Stimulated activated CD4-positive, alpha-beta T cell treated with anti-CD3 and anti-CD28 coated beads, Interleukin-15, amount 100 ng/mL, for 24 hours (primary cell): ENCODE measurements around the gene EIF2A.
"Not testable (repeated sequence)": the region's sequence is repeated elsewhere in the genome, so short reads cannot be mapped to it uniquely, and the experiment has no call there.

Experiments used
- DNase-seq: peaks from one replicate; pipeline ENCODE4 v3.0.0-alpha.2; 2020

The EIF2A gene

DNA sequence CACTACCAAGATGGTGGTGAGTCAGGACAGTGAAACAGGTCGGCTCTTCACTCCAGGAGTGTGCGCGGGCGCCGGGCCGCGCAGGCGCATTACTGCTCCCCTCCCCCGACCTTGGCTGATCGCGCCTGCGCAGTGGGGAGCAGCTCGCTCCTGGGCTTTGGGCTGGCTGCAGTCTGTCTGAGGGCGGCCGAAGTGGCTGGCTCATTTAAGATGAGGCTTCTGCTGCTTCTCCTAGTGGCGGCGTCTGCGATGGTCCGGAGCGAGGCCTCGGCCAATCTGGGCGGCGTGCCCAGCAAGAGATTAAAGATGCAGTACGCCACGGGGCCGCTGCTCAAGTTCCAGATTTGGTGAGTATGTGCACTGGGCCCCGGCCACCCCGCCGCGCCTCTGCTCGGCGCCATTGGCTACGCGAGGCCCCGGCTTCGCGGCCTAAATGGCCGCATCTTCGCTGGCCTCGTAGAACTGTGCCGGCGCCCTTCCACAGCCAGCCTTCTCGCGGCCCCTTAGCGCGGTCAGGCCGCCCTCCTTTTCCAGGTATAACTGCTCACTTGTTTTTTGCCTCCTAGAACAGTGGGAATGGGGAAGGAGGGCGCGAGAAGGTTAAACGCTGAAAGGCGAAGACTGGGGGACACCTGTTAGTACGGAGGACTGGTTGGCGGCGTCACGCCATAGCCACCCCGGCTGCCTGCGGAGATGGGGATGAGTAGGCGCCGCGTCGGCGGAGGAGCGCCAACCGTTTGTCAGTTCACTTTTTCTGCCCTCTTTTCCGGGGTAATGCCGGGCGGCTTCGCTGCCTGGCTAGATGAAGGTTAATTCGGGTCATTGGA, 56.8 kb downstream of the EIF2A start, which contains the start of gene SELENOT:
SELENOT (plus strand) TSS at position 169 of the 827 bp plus-strand sequence; CDS start at position 211, 42 bp downstream.
- DNase-seq = peak; percentile 92

DNA sequence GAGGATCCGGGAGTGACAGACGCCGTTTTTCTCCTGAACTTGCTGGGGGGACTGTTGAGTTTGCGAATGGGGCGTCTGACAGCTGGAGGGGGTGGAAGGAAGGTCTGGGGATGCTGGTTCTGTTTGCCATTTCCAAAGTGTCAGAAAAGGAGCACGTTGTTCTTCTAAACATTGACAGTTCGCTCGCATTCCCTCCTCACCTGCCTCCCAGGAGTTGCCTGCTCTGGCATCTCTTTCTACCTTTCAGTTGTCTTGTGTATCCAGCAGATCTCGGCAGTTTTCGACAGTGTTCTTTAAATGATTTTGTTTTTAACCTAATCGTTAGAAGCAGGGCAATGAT, 57.4 kb downstream of the EIF2A start:
- DNase-seq = no peak

DNA sequence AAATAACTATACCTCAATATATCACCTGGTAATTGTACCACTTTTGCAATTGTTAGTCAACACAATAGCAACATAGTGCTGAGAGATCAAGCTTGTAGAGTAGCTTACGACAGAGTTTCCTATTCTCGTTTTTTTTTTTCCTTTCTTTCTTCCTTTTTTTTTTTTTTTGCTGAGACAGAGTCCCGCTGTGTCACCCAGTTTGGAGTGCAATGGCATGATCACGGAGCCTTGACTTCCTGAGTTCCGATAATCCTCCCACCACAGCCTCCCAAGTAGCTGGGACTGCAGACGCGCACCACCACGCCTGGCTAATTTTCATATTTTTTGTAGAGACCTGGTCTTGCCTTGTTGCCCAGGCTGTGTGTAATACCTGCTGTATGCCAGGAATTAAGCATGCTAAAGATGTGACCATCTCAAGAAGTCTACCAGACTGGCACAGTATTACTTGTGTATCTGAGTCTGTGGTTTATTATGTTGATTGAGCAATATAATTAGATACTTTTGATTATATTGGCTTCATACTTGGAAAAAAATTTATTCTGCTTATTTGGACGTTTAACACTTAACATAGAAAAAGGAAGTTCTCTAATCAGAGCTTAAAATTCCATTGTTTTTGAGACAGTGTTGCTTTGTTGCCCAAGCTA, 59.5 kb downstream of the EIF2A start:
- DNase-seq = peak; percentile 19

DNA sequence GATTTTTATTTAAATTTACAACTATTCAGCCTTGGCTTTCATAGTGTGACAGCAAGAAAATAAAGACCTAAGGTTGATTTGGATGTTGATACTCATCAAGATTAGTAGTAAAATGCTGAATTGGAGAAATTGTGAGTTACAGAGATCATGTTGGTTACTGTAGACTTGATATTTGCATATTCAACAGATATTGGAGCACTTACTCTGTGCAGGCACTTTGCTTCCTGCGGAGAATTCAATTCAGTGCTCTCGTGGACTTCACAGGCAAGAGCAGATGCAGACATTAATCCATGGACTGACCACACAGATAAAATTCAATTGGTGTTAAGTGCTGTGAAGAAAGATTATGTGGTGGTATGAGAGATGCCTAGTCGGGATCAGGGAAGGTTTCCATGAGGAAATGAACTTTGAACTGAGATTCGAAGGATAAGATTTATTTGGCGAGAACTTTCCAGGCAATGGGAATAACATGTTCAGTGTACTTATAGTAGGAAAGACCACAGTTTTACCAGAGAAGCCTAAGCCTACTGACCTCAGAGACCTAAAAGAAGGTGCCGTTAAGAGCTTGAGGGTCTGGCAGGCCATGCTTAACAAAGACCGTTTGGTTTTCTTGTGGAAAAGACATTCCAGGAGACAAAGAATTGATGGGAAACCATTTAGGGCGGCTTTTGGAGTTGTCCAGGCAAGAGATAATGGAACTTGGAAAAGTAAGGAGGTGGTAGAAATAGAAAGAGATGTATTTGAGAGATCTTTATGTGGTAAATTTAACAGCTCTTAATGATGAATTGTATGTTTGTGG, 60.9 kb downstream of the EIF2A start:
- DNase-seq = no peak

DNA sequence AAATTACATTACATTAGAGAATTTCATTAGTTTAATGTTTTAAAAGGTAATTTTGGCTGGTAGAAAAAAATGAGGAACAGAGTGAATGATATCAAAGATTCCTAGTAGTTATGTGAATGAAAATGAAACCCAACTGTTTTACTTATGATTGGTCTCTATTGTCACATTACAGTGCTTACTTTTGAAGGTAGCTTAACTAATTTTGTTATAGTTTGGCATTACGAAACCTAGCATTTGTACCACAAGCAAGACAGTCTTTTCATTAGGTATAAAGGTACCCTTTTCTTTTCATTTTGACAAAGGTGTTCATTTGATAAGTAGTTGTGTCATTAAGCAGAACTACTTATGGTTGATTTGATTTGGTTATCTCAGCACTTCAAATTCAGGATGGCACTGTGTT, 63.4 kb downstream of the EIF2A start:
- no peak for DNase-seq

DNA sequence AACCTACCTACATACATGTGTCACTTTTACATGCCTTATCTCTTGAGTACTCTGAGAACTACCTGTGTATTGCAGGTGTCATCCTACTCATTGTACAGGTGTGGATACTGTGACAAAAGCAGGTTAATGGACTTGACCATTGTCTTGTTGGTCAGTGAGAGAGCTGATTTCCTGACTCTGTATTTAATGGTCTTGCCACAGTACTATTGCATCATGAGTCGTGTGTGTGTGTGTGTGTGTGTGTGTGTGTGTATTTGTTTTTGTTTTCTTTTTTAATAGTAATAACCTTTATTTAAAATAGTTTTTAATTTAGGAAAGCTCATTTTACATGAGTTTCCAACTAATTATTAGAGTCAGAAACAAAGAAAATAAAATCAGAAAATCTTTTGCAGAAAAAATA, 64.2 kb downstream of the EIF2A start:
- no peak for DNase-seq

DNA sequence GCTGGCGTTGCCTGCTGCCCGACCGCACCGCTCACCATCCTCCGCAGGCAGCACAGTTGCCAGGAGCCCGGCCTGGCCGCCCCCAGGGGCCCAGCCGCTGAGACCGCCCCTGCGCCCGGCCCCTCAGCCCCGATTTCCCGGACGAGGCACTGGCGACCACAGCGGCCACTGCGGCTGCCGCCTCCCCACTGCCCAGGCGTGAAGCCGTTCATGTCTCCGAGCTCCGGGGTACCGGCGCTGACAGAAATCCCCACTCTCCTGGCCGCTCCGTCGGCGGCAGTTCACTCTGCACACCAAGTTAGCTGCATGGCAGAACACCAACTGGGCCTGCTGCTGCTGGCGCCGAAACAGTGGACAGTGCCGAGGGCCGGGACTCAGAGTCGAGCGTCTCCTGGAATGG, 65.1 kb downstream of the EIF2A start:
- DNase-seq = no peak

DNA sequence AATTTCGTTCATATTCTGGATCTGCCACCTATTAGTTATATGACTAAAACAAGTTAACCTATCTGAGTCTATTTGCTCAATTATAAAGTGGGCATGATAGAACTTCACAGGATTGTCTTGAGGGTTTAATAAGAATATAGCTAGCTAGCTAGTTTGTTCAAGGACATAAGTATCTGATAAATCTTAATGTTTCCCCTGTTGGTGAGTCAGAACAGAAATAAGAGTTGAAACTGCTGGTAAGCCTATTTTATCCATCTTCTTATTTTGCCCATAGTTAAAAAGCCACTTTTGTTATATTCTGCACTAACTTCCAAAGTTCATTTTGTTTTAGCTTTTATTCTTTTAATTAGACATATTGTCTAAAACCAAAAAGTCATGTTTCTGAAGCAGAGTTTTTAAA, 65.9 kb downstream of the EIF2A start:
- no peak for DNase-seq

DNA sequence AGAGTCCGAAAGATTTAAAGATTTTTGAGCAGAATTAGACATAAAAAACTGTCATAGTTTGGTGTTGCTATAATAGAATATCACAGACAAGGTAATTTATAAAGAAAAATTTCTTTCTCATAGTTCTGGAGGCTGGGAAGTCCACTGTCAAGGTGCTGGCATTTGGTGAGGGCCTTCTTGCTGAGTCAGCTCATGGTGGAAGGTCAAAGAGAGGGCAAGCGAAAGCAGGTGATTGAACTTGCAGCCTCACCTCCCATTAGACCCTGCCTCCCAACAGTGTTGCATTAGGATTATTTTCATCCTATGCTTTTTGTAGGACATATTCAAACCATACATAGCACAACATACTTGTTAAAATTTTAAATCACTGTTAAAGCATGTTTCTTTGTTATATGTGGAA, 66.4 kb downstream of the EIF2A start:
- no peak for DNase-seq

DNA sequence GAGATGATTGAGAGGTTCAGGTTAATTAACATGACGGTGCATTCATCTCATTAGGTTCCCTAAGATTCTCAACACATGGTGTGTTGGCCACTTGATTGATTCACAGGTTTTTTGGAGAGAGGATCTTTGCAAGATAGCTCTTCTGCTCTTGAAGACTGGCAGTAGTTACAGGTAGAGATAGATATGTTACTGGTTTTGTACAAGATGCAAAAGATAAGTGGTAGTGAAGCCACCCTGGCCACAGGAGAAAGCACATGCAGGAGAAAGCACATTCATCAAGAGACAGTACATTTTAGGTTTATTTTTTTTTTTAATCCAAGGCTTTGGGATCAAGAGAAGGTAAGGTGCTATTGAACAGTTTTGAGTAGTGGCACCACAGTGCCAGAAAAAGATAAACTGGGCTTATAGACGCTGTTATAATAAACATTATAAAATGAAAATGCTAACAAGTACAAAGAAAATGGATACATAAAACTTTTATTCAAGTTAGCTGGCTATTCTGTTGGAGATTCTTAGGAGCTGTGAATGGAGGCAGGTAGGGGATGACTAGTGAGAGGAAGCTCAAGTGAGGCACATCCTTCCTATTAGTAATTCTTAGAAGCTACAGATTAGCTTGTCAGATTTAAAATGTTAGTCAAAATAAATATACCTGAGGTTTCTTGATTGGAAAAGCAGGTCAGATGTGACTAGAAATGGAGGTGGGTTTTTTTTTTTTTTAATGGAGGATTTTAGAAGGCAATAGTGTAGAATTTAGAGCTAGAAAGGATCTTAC, 67.3 kb downstream of the EIF2A start:
- no peak for DNase-seq

DNA sequence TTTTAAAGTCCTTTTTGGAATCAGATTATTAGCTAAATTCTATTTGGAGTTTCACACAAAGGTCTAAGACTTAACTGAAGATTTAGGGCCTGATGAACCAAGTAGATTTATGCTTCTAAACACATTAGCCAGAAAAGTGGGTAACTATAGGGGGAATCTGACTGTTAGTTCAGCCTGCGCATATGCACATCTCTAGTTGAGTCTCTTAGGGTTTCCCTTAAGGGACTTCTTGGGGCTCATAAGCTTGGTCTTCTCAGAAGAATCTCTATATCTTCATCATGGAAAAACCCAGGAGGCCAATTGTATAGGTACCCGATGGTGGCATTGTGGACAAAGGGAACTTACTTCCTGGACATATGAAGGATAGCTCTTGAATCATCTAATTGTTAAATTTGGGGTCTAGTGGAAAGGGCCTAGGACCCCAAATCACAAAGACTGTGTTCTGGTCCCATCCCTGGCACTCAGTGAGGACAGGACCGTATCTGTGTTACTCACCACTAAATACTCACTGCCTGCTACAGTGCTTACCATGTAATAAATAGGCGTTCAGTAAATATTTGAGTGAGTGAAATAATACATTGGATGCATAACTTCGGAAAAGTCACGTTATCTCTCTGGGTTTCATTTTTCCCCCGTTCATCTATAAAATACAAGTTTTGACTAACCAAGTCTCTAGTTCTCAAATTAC, 73.6 kb downstream of the EIF2A start:
- no peak for DNase-seq

DNA sequence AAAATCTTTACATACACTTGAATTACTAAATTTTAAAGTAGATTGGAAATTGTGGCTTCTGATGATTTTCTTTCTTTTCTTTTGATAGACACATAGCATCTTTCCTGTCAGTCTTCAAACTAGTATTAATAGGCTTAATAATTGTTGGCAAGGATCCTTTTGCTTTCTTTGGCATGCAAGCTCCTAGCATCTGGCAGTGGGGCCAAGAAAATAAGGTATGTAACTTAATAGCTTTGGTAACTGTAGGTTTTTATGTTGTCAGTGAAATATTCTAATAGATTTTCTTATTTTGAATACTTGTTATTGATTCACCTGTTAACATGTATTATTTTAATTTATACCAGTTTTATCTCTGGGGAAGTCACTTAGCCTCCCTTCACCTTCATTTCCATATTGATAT, 76.4 kb downstream of the EIF2A start:
- not testable (repeated sequence) for DNase-seq

DNA sequence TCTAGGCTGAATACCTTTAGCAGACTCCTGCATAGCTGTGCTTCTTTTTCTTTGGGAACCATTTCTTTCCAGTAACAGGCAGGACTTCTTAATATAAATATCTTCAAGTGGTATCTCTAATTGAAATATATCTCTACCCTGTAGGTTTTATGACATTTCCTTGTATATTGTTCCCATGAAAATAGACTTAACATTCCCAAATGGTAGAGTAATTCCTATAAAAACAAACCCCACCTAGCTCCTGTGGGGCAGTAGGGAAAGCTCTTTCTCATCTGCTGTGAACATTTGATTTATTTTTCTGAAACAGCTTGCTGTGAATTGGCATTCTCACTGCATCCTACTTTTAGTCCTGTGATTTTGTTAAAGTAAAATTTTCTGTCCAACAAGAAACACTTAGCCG, 77.4 kb downstream of the EIF2A start:
- no peak for DNase-seq

DNA sequence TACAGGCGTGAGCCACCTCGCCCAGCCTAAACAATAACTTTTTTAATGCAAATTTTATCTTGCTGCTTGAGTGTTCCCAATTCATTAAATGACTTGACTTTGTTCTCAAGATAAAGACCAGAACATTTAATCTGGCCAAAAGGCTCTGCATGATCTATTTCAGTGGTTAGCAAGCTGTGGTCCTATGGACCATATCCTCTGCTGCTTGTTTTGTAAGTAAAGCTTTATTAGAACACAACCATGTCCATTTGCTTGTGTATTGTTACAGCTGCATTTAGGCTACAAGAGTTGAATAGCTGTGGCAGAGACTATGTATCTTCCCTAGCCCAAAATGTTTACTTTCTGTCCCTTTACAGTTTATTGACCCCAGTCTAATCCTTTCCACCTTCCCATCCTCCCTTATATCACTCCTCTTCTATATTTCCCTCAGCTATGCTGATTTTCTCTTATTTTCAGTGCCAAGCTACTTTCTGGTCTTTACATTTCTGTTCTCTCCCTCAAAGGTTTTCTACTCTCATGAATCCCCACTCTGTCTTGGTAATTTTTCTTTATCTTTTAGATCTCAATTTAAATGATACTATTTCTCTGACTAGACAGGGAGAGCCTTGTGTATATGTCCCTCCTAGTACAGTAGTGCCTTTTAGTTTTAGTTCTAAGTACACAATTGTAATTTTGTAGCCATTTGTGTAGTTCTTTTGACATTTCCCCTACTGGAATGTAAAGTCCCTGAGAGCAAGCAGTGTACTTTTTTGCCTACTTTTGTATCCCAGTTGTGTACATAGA, 79.8 kb downstream of the EIF2A start:
- no peak for DNase-seq

DNA sequence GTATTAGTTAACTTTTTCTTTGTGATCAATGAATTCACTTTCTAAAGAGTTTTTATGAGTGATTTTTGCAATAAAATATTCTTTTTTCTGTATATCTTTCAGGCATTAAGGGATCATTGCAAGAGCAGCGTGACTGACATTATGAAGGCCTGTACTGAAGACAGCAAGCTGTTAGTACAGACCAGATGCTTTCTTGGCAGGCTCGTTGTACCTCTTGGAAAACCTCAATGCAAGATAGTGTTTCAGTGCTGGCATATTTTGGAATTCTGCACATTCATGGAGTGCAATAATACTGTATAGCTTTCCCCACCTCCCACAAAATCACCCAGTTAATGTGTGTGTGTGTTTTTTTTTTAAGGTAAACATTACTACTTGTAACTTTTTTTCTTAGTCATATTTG, 81.0 kb downstream of the EIF2A start:
- no peak for DNase-seq

DNA sequence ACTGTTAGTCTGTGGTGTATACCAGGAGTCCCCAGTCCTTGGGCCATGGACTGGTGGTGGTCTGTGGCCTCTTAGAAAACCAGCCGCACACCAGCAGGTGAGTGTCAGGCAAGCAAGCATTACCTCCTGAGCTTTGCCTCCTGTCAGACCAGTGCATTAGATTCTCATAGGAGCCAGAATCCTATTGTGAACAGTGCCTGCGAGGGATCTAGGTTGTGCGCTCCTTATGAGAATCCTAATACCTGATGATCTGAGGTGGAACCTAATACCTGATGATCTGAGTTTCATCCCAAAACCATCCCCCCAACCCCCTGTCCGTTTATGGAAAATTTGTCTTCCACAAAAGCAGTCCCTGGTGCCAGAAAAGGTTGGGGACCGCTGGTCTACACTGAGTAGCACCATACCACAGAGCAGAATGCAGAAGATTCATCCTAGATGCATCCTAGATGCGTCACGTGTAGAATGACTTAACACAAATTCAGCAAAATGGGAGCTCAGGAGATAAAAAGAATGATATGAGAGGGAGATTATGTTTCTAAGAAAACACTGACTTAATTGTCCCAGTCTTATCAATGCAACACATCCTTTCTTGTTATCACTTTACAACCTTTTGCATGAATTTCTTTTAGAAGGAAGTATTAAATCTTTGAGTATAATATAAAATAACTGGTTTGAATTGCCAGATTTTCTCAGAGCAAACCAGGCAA, 85.1 kb downstream of the EIF2A start:
- DNase-seq = no peak

DNA sequence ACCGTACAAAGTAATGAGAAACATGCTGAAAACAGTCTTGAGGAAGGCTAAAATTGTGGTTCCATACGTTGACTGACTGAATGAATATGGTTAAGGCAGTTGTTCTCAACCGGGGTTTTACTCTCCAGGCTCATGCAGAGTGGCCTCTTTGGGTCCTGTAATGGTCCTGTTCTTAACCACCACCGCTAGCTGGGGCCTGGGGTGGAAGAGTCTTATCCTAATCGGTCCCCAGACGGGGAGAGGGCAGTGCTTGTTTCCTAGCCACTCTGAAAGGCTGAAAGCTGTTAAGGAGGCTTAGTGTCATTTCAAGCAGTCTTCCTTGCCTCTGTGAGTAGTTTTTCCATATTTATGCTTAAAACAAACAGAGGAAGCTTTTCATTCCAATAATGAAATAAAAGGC, 88.5 kb downstream of the EIF2A start:
- no peak for DNase-seq

DNA sequence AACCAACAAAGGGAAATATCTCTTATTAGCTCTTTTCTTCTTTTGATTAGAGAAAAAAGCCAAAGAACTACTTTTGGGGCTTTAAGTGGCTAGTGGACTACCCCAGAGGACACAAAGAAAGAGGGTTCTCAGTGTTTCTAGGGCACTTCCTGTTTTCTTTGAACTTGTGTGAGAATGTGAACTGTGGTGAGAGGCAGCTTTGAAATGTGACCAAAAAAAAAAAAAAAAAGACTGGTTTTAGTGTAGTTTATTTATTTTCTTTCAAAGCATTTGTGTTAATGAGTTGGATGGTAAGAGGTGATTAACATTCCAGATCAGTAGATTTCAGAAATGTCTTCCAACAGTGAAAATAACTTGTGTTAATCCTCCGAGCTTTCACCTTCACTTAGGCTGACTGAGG, 88.9 kb downstream of the EIF2A start:
- no peak for DNase-seq
